Ectodermal cell (in vitro differentiated cells): ENCODE data around the gene SEMA3B.
A peak's percentile ranks its signal among the peaks of the same experiment; 100 is the strongest.

ENCODE experiments used
- H3K27ac ChIP-seq: 2 replicates; pipeline ENCODE4 v1.7.0; 2013; ENCODE audit warnings: mild to moderate bottlenecking, low read depth, low read length; ENCODE audit not compliant: insufficient read depth, poor library complexity, severe bottlenecking
- H3K27me3 ChIP-seq: 2 replicates; pipeline ENCODE4 v1.7.0; 2013; ENCODE audit warnings: mild to moderate bottlenecking, low read length; ENCODE audit not compliant: insufficient read depth, control insufficient read depth, poor library complexity, severe bottlenecking
- H3K36me3 ChIP-seq: one replicate; pipeline ENCODE4 v1.7.0; 2013; ENCODE audit warnings: low read length; ENCODE audit not compliant: control insufficient read depth, insufficient read depth
- H3K4me1 ChIP-seq: one replicate; pipeline ENCODE4 v1.7.0; 2013; ENCODE audit warnings: low read length; ENCODE audit not compliant: control insufficient read depth, insufficient read depth
- H3K4me3 ChIP-seq: 2 replicates; pipeline ENCODE4 v1.7.0; 2013; ENCODE audit warnings: low read depth, low read length, control low read depth; ENCODE audit not compliant: insufficient read depth
- H3K9me3 ChIP-seq: 2 replicates; pipeline ENCODE4 v1.7.0; 2013; ENCODE audit warnings: mild to moderate bottlenecking, low read length, moderate library complexity; ENCODE audit not compliant: control insufficient read depth
- WGBS, 2 experiments: methylation state at CpG; one replicate each; pipeline ENCODE4 v1.1.7; 2013; ENCODE audit warnings: missing lambda C conversion rate in 2 of 2; 5-methylcytosine and 5-hydroxymethylcytosine counted together

Gene SEMA3B

DNA sequence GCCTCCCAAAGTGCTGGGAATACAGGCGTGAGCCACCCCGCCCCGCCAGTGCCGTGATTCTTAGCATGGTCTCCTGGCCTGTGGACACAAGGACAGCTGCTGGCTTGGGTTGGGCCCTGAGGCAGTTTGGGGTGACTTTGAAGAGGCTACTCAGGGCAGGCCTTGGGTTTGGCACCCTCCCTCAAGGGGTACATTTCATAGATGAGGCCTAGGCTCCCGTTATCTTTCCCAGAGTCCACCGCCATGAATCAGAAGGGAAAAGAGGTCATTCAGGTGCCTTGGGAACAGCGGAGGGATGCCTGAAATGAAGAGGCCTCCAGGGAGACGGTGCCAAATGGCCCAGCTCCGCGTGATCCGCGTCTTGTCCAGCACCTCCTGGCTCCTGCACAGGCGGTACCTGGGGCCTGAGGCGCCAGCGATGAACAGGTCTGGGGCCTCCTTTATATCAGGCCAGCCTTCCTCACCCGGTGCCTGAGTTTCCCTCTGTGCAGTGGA, 23.6 kb upstream of the SEMA3B start:
- 84 to 87% methylated on average over 16 of the region's 16 CpGs for WGBS, 2 experiments
- no peaks in the 10 kb centered on the region for H3K27me3 ChIP-seq
- peaks cover 5% of the 10 kb centered on the region for H3K36me3 ChIP-seq
- H3K4me3 ChIP-seq = no peak overlapping the region
- H3K27ac ChIP-seq = peak overlapping the region; percentile 80
- H3K4me1 ChIP-seq = peaks cover 65% of the 10 kb centered on the region
- no peaks in the 10 kb centered on the region for H3K9me3 ChIP-seq

- no peak overlapping the region for H3K4me3 ChIP-seq
- H3K9me3 ChIP-seq = no peaks in the 10 kb centered on the region
- peak overlapping the region; percentile 80 for H3K27ac ChIP-seq
- no peaks in the 10 kb centered on the region for H3K27me3 ChIP-seq
- H3K4me1 ChIP-seq = peaks cover 59% of the 10 kb centered on the region
- H3K36me3 ChIP-seq = peaks cover 5% of the 10 kb centered on the region
- 5 to 6% methylated on average over 25 of the region's 25 CpGs for WGBS, 2 experiments
These were observed 23.0 kb upstream of the SEMA3B start for GRCh38 chr3:50245831-50246516.

DNA sequence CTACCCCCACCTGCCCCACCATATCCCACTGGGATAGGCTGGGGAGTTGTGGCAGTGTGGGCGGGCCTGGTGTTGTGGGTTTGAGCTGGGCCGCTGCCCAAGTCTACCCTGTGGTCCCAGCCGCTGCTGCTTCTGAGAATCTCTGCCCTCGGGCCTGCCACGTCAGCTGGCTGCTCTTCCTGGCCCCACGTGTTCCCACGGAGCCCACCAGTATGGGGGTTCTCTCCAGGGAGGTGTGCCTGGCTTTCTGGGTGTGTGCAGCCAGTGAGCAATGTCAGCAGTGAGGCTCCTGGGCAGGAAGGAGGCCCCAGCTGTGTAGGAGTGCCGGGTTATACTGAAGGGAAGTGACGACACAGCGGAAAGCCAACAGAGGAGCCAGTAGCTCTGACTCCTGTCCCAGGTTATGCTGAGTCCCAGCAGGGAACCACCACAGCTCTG, 22.4 kb upstream of the SEMA3B start:
- WGBS, 2 experiments = 51 to 52% methylated on average over 10 of the region's 10 CpGs
- Histone ChIP-seq H3K27ac (peak overlapping the region; percentile 59), H3K27me3 (no peaks in the 10 kb centered on the region), H3K36me3 (peaks cover 7% of the 10 kb centered on the region), H3K9me3 (no peaks in the 10 kb centered on the region), H3K4me1 (peaks cover 54% of the 10 kb centered on the region), H3K4me3 (no peak overlapping the region)

DNA sequence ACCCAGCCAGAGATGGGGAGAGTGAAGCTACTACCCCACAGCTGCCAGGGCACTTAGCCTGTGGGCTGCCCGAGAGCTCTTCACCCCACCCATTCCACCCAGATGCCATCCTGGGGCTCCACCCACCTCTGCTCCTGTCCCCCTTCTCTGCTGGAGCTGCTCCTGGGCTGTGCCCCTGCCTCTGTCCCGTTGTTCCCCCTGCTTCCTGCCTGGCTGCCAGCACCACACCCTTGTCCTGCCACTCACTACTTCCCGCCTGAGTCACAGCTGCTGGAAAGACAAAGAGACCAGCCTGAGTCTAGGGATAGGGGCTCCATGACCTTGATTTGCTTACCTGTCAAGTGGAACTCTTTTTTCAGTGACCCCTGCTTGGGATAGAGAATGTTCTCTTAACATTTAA, 20.6 kb upstream of the SEMA3B start:
- no peaks in the 10 kb centered on the region for H3K27me3 ChIP-seq
- H3K4me3 ChIP-seq = no peak overlapping the region
- peaks cover 25% of the 10 kb centered on the region for H3K36me3 ChIP-seq
- H3K9me3 ChIP-seq = no peaks in the 10 kb centered on the region
- WGBS, 2 experiments = 77 to 82% methylated on average over 3 of the region's 3 CpGs
- peaks cover 36% of the 10 kb centered on the region for H3K4me1 ChIP-seq
- no peak overlapping the region for H3K27ac ChIP-seq

- Histone ChIP-seq H3K9me3 (no peaks in the 10 kb centered on the region), H3K27me3 (no peaks in the 10 kb centered on the region), H3K36me3 (peaks cover 27% of the 10 kb centered on the region), H3K27ac (no peak overlapping the region), H3K4me3 (no peak overlapping the region), H3K4me1 (peaks cover 33% of the 10 kb centered on the region)
- 93 to 96% methylated on average over 5 of the region's 5 CpGs for WGBS, 2 experiments
These were observed 19.5 kb upstream of the SEMA3B start for GRCh38 chr3:50249457-50249856.

DNA sequence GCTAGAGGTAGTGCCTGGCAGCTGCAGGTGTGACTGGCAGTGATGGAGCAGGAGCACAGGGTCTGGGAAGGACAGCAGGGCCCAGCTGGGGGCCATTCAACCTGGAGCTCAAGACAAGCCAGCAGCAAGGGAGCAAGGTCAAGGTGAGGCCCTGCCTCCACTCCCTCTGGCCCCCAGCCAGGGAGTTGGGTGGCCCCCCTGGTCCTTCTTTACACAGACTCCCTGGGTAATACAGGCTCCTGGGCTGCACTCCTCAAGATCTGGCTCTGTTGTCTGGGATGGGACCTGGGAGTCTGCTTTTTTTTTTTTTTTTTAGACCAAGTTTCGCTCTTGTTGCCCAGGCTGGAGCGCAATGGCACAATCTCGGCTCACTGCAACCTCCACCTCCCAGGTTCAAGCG, 18.4 kb upstream of the SEMA3B start:
- Histone ChIP-seq H3K27ac (no peak overlapping the region), H3K4me1 (peaks cover 24% of the 10 kb centered on the region), H3K9me3 (no peaks in the 10 kb centered on the region), H3K4me3 (no peak overlapping the region), H3K27me3 (no peaks in the 10 kb centered on the region), H3K36me3 (peaks cover 29% of the 10 kb centered on the region)
- 95 to 96% methylated on average over 4 of the region's 4 CpGs for WGBS, 2 experiments

DNA sequence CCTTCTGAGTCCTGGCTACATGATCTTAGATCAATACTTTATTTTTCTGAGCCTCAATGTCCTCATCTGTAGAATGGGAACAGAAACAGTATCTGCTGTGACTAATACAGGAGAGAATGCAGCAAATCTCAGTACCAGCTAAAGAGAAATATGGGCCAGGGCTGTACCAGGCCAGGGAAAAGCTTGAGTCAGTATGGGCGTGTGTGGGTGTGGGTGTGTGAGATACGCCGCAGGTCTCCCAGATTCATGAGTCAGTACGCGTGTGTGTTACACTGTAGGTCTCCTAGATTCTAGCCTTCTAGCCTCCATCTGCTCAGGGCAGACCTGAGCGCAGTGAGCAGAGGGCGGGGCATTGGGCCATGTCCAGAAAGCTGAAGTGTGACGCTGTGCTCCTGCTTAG, 17.7 kb upstream of the SEMA3B start:
- Histone ChIP-seq H3K9me3 (no peaks in the 10 kb centered on the region), H3K4me3 (no peak overlapping the region), H3K27ac (no peak overlapping the region), H3K4me1 (peaks cover 18% of the 10 kb centered on the region), H3K36me3 (peaks cover 33% of the 10 kb centered on the region), H3K27me3 (no peaks in the 10 kb centered on the region)
- 96% methylated on average over 8 of the region's 8 CpGs for WGBS, 2 experiments

GRCh38 chr3:50254577-50255250, 14.2 kb upstream of the SEMA3B start:
- H3K27ac ChIP-seq = no peak overlapping the region
- H3K9me3 ChIP-seq = no peaks in the 10 kb centered on the region
- H3K4me3 ChIP-seq = no peak overlapping the region
- peaks cover 16% of the 10 kb centered on the region for H3K4me1 ChIP-seq
- H3K27me3 ChIP-seq = no peaks in the 10 kb centered on the region
- 93 to 94% methylated on average over 8 of the region's 8 CpGs for WGBS, 2 experiments
- H3K36me3 ChIP-seq = peaks cover 43% of the 10 kb centered on the region

DNA sequence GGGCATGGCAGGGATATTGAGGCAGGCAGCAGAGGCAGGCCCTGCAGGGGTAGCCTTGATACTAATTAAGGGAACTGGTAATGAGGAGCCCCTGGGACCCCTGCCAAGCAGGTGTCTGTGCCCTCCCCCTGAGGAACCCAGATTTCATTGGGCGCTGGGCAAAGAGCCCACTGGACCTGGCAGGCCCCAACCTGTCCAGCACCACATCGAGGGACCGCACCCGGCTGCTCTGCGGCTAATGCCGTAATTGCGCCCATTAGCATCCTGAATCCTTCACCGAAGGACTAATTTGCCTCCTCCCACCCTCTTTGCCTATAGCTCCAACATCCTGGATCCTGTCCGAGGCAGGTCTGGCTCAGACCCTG, 13.7 kb upstream of the SEMA3B start:
- Histone ChIP-seq H3K9me3 (no peaks in the 10 kb centered on the region), H3K27ac (no peak overlapping the region), H3K27me3 (no peaks in the 10 kb centered on the region), H3K4me3 (no peak overlapping the region), H3K4me1 (peaks cover 17% of the 10 kb centered on the region), H3K36me3 (peaks cover 38% of the 10 kb centered on the region)
- 96% methylated on average over 9 of the region's 9 CpGs for WGBS, 2 experiments

- WGBS, 2 experiments = 91% methylated on average over 20 of the region's 20 CpGs
- peaks cover 31% of the 10 kb centered on the region for H3K4me1 ChIP-seq
- H3K27me3 ChIP-seq = no peaks in the 10 kb centered on the region
- H3K36me3 ChIP-seq = peaks cover 29% of the 10 kb centered on the region
- no peak overlapping the region for H3K4me3 ChIP-seq
- H3K27ac ChIP-seq = no peak overlapping the region
- H3K9me3 ChIP-seq = no peaks in the 10 kb centered on the region
These were observed 11.7 kb upstream of the SEMA3B start for GRCh38 chr3:50256978-50257890.
